Measurements from ENCODE around the gene NAA10.

DNA sequence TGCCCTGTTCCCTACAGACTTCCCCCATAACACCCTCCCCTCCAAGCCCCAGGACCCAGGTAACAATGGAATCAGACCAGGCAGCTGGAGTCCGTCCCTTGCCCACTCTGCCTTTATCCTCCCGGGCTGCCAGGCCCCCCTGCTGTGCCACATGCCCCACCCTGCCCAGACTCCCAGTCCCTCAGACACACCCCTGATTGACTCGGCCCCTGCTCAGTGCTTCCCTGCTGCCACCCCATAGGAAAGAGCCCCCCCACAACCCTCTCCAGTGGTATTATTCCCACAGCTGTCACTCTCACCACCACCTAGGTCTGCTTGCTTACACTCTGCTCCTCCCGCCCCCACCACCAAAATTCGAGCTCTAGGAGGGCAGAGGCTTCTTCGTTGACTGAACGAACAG lies 4.7 kb upstream of the NAA10 start:
- TF ChIP-seq NFIC (IDR thresholded peaks at IDR 0.05): no peak
- TF ChIP-seq RAD21 (IDR thresholded peaks at IDR 0.05; ENCODE audit: low read depth): no peak
- TF ChIP-seq, protein P1, sequence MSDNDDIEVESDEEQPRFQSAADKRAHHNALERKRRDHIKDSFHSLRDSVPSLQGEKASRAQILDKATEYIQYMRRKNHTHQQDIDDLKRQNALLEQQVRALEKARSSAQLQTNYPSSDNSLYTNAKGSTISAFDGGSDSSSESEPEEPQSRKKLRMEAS (IDR thresholded peaks at IDR 0.05): no peak
- no peak for TF ChIP-seq EP300 (IDR thresholded peaks at IDR 0.05; ENCODE audit: borderline replicate concordance)
- no peak for TF ChIP-seq CREB1 (IDR thresholded peaks at IDR 0.05; ENCODE audit: low read depth)
- TF ChIP-seq CEBPB (IDR thresholded peaks at IDR 0.05): no peak
- TF ChIP-seq, protein P2, sequence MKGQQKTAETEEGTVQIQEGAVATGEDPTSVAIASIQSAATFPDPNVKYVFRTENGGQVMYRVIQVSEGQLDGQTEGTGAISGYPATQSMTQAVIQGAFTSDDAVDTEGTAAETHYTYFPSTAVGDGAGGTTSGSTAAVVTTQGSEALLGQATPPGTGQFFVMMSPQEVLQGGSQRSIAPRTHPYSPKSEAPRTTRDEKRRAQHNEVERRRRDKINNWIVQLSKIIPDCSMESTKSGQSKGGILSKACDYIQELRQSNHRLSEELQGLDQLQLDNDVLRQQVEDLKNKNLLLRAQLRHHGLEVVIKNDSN (IDR thresholded peaks at IDR 0.05): no peak
- no peak for TF ChIP-seq TAF1 (IDR thresholded peaks at IDR 0.05; ENCODE audit: low read depth)
- TF ChIP-seq YY1 (IDR thresholded peaks at IDR 0.05; ENCODE audit: low read depth): no peak
- no peak for TF ChIP-seq ZBTB7A (IDR thresholded peaks at IDR 0.05; ENCODE audit: low read depth)

Data from Ishikawa (cell line).